Lower lobe of right lung (tissue), 2 donors: ENCODE results near the gene MT1F. TPM values are rescaled to one million over a fixed set of nuclear protein-coding genes. Genes with fewer than 3 reads are reported as not detected.

Source experiments
- ATAC-seq, 2 donors: fragments of 200-7000 bp; cut with Tn5 transposase; one replicate each; pipeline ENCODE4 v1.9.1; 2020 to 2022; ENCODE audit warnings: mild to moderate bottlenecking in 2 of 2, moderate library complexity in 2 of 2
- DNase-seq: peaks from one replicate; pipeline ENCODE4 v3.0.0-alpha.2; 2020
- H3K27ac ChIP-seq: fragments of 200-600 bp; one replicate; pipeline ENCODE4 v1.8.0; 2022
- H3K27me3 ChIP-seq: fragments of 200-600 bp; one replicate; pipeline ENCODE4 v1.8.0; 2022; ENCODE audit warnings: low read depth
- H3K36me3 ChIP-seq: fragments of 200-600 bp; one replicate; pipeline ENCODE4 v1.8.0; 2022; ENCODE audit warnings: mild to moderate bottlenecking
- H3K4me1 ChIP-seq: fragments of 200-600 bp; one replicate; pipeline ENCODE4 v1.8.0; 2022
- H3K4me3 ChIP-seq: fragments of 200-600 bp; one replicate; pipeline ENCODE4 v1.8.0; 2022; ENCODE audit warnings: mild to moderate bottlenecking
- H3K9me3 ChIP-seq: fragments of 200-600 bp; one replicate; pipeline ENCODE4 v1.8.0; 2022
- CTCF ChIP-seq: fragments of 200-600 bp; IDR thresholded peaks from one replicate; pipeline ENCODE4 v1.8.0; 2022; ENCODE audit warnings: antibody characterized with exemption, mild to moderate bottlenecking
- intact Hi-C: fragments of 100-400 bp; cut with DNase I; formaldehyde crosslinking; loops from one replicate; pipeline ENCODE4 v1.11.0; 2022
- total RNA-seq: library from RNA; stranded (reverse); fragmentation: NEBNext Ultra II Directional; extraction: Animal tissue kit (Norgen Biotek cat#: 25700); gene quantifications from one replicate; pipeline ENCODE4 v1.2.1, GENCODE V29; 2021
- donor health status: DM: no; HTN: yes; CAD: no; lungs with severe emphysema.

Gene MT1F
- total RNA-seq, 1 donor from 2014 or later = 12.6 TPM

GRCh38 chr16:56610017-56610608 lies 47.6 kb upstream of the MT1F start:
- Histone ChIP-seq H3K4me3 (peak overlapping the region; percentile 72), H3K27me3 (no peaks in the 10 kb centered on the region), H3K36me3 (no peaks in the 10 kb centered on the region), H3K9me3 (no peaks in the 10 kb centered on the region), H3K27ac (peak overlapping the region; percentile 96), H3K4me1 (peaks cover 55% of the 10 kb centered on the region)
- intact Hi-C loops = no loop called here
- ATAC-seq (peak; percentile 23 to 29), DNase-seq (peak; percentile 81)
- TF ChIP-seq CTCF = no peak

GRCh38 chr16:56610609-56611111 lies 47.1 kb upstream of the MT1F start:
- intact Hi-C loops = no loop called here
- ATAC-seq = no peak
- peak overlapping the region; percentile 96 for H3K27ac ChIP-seq
- TF ChIP-seq CTCF = no peak
- H3K4me1 ChIP-seq = peaks cover 49% of the 10 kb centered on the region
- H3K9me3 ChIP-seq = no peaks in the 10 kb centered on the region
- H3K36me3 ChIP-seq = no peaks in the 10 kb centered on the region
- H3K4me3 ChIP-seq = no peak overlapping the region
- DNase-seq = no peak
- H3K27me3 ChIP-seq = no peaks in the 10 kb centered on the region

GRCh38 chr16:56611281-56611833 lies 46.4 kb upstream of the MT1F start:
- no peak for ATAC-seq
- intact Hi-C loops = no loop called here
- Histone ChIP-seq H3K4me1 (peaks cover 42% of the 10 kb centered on the region), H3K27me3 (no peaks in the 10 kb centered on the region), H3K9me3 (no peaks in the 10 kb centered on the region), H3K36me3 (no peaks in the 10 kb centered on the region), H3K4me3 (no peak overlapping the region), H3K27ac (peak overlapping the region; percentile 96)
- TF ChIP-seq CTCF = no peak
- no peak for DNase-seq

- H3K4me3 ChIP-seq = no peak overlapping the region
- DNase-seq = no peak
- no peaks in the 10 kb centered on the region for H3K9me3 ChIP-seq
- H3K27me3 ChIP-seq = no peaks in the 10 kb centered on the region
- H3K27ac ChIP-seq = no peak overlapping the region
- H3K36me3 ChIP-seq = no peaks in the 10 kb centered on the region
- TF ChIP-seq CTCF = no peak
- intact Hi-C loops = no loop called here
- peaks cover 40% of the 10 kb centered on the region for H3K4me1 ChIP-seq
- ATAC-seq = no peak
Observed at GRCh38 chr16:56613706-56614105, 44.1 kb upstream of the MT1F start.

GRCh38 chr16:56614549-56614991 lies 43.2 kb upstream of the MT1F start:
- ATAC-seq (no peak), DNase-seq (no peak)
- H3K4me3 ChIP-seq = no peak overlapping the region
- H3K36me3 ChIP-seq = no peaks in the 10 kb centered on the region
- H3K4me1 ChIP-seq = peaks cover 40% of the 10 kb centered on the region
- TF ChIP-seq CTCF = no peak
- intact Hi-C loops = no loop called here
- H3K9me3 ChIP-seq = no peaks in the 10 kb centered on the region
- H3K27me3 ChIP-seq = no peaks in the 10 kb centered on the region
- no peak overlapping the region for H3K27ac ChIP-seq
